HEK293 (cell line): ENCODE data around the gene SEC62.

ENCODE experiments used
- CTCF ChIP-seq: fragments of 450-650 bp; formaldehyde crosslinking; IDR thresholded peaks from 2 replicates; pipeline ENCODE4 v1.5.1; 2016; ENCODE audit warnings: missing biosample characterization, missing genetic modification characterization
- HOXA7 ChIP-seq: sonication (generic); formaldehyde crosslinking; IDR thresholded peaks from 2 replicates; pipeline ENCODE4 v1.8.1; 2022; ENCODE audit warnings: missing genetic modification reagents, borderline replicate concordance
- PRDM1 ChIP-seq: fragments of 450-650 bp; formaldehyde crosslinking; IDR thresholded peaks from 2 replicates; pipeline ENCODE4; 2016; ENCODE audit warnings: missing biosample characterization, missing genetic modification characterization
- ZNF558 ChIP-seq: fragments of 450-650 bp; formaldehyde crosslinking; IDR thresholded peaks from 2 replicates; pipeline ENCODE4 v1.5.1; 2016; ENCODE audit warnings: missing biosample characterization, missing genetic modification characterization

- TF ChIP-seq ZNF558 (tag by site-specific recombination) (no peak), CTCF (tag by site-specific recombination) (0 out of 2 replicates have a peak, but pooled peaks have one; percentile 54), PRDM1 (tag by site-specific recombination) (no peak), HOXA7 (CRISPR knock-in tag) (no peak)
Observed at GRCh38 chr3:169966951-169967915, 626 bp downstream of the SEC62 start.
